ENCODE data around the gene TMEM259. TPM values are rescaled to one million over a fixed set of nuclear protein-coding genes. Genes with fewer than 3 reads are reported as not detected.
A peak's percentile ranks its signal among the peaks of the same experiment; 100 is the strongest.

Gene TMEM259
- total and polyA plus RNA-seq, 2 donors from 2014 or later = 129 to 180 TPM

DNA sequence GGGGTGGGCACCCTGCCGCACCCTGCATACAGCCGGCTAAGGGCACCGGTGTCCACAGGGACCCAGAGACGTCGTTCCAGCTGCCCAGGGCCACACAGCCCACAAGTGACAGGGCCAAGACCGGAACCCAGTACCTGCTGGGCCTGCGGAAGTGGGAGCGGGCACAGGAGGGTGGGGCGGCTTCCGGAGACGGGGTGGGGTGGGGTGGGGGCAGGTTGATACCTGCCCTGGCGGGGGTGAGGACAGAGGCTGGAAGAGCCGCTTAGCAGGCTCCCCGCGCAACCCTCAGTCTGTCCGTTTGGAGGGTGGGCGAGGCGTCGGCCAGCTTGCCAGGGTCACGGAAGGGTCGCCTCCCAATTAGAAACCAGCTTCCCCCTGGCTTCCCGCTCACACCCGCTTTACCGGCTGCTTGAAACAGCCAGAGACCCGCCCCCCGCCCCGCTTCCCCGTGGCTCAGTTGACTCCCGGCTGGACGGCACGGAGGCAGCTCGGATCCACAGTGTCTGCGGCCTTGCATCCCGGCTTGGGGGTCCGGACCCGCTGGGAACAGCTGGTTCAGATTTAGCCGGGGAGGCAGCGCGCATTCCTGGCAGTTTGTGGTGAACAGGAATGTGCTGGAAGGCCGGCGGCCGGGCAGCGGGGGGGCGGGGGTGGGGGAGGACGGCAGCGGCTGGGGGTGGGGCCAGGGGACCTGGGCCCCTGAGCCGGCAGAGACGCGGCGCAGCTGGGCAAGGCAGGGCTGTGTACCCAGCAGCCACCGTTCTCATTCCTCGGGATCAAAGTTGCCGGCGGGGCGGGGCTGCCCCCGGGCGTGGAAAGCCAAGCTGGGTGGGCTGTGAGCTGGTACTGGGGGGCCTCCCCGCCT is 7.4 kb upstream of the TMEM259 start:
- TF ChIP-seq, protein P1, sequence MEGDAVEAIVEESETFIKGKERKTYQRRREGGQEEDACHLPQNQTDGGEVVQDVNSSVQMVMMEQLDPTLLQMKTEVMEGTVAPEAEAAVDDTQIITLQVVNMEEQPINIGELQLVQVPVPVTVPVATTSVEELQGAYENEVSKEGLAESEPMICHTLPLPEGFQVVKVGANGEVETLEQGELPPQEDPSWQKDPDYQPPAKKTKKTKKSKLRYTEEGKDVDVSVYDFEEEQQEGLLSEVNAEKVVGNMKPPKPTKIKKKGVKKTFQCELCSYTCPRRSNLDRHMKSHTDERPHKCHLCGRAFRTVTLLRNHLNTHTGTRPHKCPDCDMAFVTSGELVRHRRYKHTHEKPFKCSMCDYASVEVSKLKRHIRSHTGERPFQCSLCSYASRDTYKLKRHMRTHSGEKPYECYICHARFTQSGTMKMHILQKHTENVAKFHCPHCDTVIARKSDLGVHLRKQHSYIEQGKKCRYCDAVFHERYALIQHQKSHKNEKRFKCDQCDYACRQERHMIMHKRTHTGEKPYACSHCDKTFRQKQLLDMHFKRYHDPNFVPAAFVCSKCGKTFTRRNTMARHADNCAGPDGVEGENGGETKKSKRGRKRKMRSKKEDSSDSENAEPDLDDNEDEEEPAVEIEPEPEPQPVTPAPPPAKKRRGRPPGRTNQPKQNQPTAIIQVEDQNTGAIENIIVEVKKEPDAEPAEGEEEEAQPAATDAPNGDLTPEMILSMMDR (IDR thresholded peaks at IDR 0.05; ENCODE audit: borderline replicate concordance, extremely low read depth, insufficient read depth) = no peak
- H3K36me3 ChIP-seq (ENCODE audit: control insufficient read depth in 2 of 3, insufficient read depth in 3 of 3, low read length in 3 of 3) = peaks cover 3 to 8% (median 4%) of the 10 kb centered on the region in 3 donors
- intact Hi-C loops (cut with DNase I) = no loop called here
- H3K9me3 ChIP-seq (ENCODE audit: control insufficient read depth in 2 of 3, insufficient read depth in 1 of 3, low read length in 3 of 3) = no peaks in the 10 kb centered on the region
- DNase-seq = peak; percentile 90 to 96 (median 93)
- FAIRE-seq = no peak
- peak overlapping the region; percentile 88 to 96 for H3K27ac ChIP-seq (ENCODE audit: low read depth in 2 of 2, low read length in 2 of 2)
- peak overlapping the region; percentile 17 to 84 (median 58) for H3K4me3 ChIP-seq (ENCODE audit: low read length in 3 of 3)
- H3K9ac ChIP-seq (ENCODE audit: low read length in 3 of 3) = peak overlapping the region in 2 of 3 donors; percentile 34 to 54
- H3K27me3 ChIP-seq (ENCODE audit: control insufficient read depth, insufficient read depth, low read length) = no peaks in the 10 kb centered on the region
- peaks cover 0 to 8% (median 0%) of the 10 kb centered on the region in 3 donors for H3K4me1 ChIP-seq (ENCODE audit: control insufficient read depth in 2 of 3, insufficient read depth in 2 of 3, low read depth in 1 of 3, low read length in 3 of 3)

DNA sequence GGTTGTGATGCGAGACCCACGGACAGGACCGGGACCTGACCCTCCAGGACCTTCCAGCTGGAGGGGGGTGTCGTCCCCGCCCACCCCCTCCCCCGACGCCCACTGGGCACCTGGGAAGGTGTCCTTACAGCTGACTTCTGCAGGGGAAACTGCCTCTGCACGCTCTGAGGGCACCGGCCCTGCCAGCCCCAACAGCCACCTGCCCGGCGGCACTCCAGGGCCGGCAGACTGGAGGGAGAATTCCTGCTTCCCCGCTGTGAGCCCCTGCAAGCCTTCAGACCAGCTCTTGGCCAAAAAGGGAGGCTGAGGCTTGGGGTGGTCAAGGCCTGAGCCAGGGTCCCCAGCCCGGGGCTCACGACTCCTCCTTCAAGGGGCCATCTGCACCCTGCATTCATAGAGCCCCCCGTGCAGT is 6.7 kb upstream of the TMEM259 start:
- Histone ChIP-seq H3K9me3 (ENCODE audit: control insufficient read depth in 2 of 3, insufficient read depth in 1 of 3, low read length in 3 of 3) (no peaks in the 10 kb centered on the region), H3K9ac (ENCODE audit: low read length in 3 of 3) (peak overlapping the region; percentile 40 to 91 (median 54)), H3K4me1 (ENCODE audit: control insufficient read depth in 2 of 3, insufficient read depth in 2 of 3, low read depth in 1 of 3, low read length in 3 of 3) (peaks cover 0 to 8% (median 0%) of the 10 kb centered on the region in 3 donors), H3K27me3 (ENCODE audit: control insufficient read depth, insufficient read depth, low read length) (no peaks in the 10 kb centered on the region), H3K36me3 (ENCODE audit: control insufficient read depth in 2 of 3, insufficient read depth in 3 of 3, low read length in 3 of 3) (peaks cover 3 to 8% (median 3%) of the 10 kb centered on the region in 3 donors), H3K4me3 (ENCODE audit: low read length in 3 of 3) (peak overlapping the region; percentile 58 to 84 (median 69)), H3K27ac (ENCODE audit: low read depth in 2 of 2, low read length in 2 of 2) (peak overlapping the region; percentile 88 to 96)
- intact Hi-C loops (cut with DNase I) = no loop called here
- DNase-seq (peak in 1 of 5 donors; percentile 79), FAIRE-seq (no peak)
- TF ChIP-seq, protein P1 (IDR thresholded peaks at IDR 0.05; ENCODE audit: borderline replicate concordance, extremely low read depth, insufficient read depth) = no peak

DNA sequence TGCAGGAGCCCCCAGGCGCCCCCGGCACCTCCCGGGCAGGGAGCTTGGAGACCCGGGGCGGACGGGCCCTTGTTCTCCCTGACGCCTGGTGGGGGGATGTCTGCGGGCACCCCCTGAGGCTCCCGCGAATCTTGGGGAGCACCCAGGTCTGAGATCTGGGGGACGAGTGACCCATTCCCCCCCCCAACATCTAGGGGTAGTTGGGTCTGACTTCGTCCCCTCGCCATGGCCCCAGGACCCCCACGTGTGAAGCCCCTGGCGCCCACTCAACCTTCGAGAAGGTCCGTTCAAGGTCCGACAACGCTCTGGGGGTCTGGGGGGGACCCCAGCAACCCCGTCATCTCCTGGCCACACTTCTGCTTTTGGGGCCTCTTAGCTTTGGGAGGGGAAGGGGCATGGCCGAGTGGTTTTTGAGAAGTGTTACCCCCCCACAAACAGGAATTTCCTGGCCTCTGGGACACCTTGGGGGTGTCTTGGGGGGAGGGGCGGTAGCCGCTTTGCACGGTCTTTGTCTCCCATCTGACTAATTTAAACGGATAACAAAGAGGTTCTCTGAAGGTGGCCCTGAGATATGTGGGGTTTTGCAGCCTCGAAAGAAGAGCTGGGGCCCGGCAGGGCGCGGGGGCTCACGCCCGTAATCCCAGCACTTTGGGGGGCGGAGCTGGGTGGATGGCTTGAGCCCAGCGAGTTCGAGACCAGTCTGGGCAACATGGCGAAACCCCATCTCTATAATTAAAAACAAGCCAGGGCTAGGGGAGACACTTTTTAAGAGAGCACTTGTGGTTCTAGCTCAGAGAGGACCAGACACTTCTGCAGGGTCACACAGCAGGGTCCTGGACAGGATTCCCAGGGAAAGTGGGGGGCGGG is 6.1 kb upstream of the TMEM259 start:
- Histone ChIP-seq H3K9ac (ENCODE audit: low read length in 3 of 3) (peak overlapping the region; percentile 40 to 91 (median 41)), H3K27ac (ENCODE audit: low read depth in 2 of 2, low read length in 2 of 2) (peak overlapping the region; percentile 95 to 96), H3K9me3 (ENCODE audit: control insufficient read depth in 2 of 3, insufficient read depth in 1 of 3, low read length in 3 of 3) (no peaks in the 10 kb centered on the region), H3K27me3 (ENCODE audit: control insufficient read depth, insufficient read depth, low read length) (no peaks in the 10 kb centered on the region), H3K36me3 (ENCODE audit: control insufficient read depth in 2 of 3, insufficient read depth in 3 of 3, low read length in 3 of 3) (peaks cover 0 to 1% (median 0%) of the 10 kb centered on the region in 3 donors), H3K4me3 (ENCODE audit: low read length in 3 of 3) (peak overlapping the region; percentile 58 to 84 (median 69)), H3K4me1 (ENCODE audit: control insufficient read depth in 2 of 3, insufficient read depth in 2 of 3, low read depth in 1 of 3, low read length in 3 of 3) (peaks cover 0 to 8% (median 0%) of the 10 kb centered on the region in 3 donors)
- FAIRE-seq (no peak), DNase-seq (peak in 4 of 5 donors; percentile 43 to 81 (median 57))
- intact Hi-C loops (cut with DNase I) = no loop called here
- TF ChIP-seq, protein P1 (IDR thresholded peaks at IDR 0.05; ENCODE audit: borderline replicate concordance, extremely low read depth, insufficient read depth) = no peak

All from kidney (tissue), 14 donors.